Activated CD4-positive, alpha-beta T cell treated with anti-CD3 and anti-CD28 coated beads for 48 hours (primary cell): ENCODE results near the gene PAMR1.
A peak's percentile ranks its signal among the peaks of the same experiment; 100 is the strongest.

Experiments used
- DNase-seq: peaks from one replicate; pipeline ENCODE4 v3.0.0-alpha.2; 2020

The PAMR1 gene

GRCh38 chr11:35394941-35395340 lies 130.5 kb downstream of the PAMR1 start:
- DNase-seq, result no peak

GRCh38 chr11:35393098-35393497 lies 132.3 kb downstream of the PAMR1 start:
- no peak for DNase-seq

- DNase-seq, result peak; percentile 91
Measured at GRCh38 chr11:35391922-35392688, 133.3 kb downstream of the PAMR1 start.

- DNase-seq, result peak; percentile 58
Measured at GRCh38 chr11:35390737-35391682, 134.4 kb downstream of the PAMR1 start.

- DNase-seq, result peak; percentile 65
Measured at GRCh38 chr11:35389897-35390465, 135.4 kb downstream of the PAMR1 start.

GRCh38 chr11:35389112-35389511 lies 136.3 kb downstream of the PAMR1 start:
- DNase-seq, result no peak

- DNase-seq, result no peak
Measured at GRCh38 chr11:35388061-35388460, 137.4 kb downstream of the PAMR1 start.

- no peak for DNase-seq
Measured at GRCh38 chr11:35387111-35387982, 138.1 kb downstream of the PAMR1 start.

GRCh38 chr11:35383953-35384352 lies 141.5 kb downstream of the PAMR1 start:
- DNase-seq, result no peak
